ENCODE data around the gene PPIB. TPM values are rescaled to one million over a fixed set of nuclear protein-coding genes. Genes with fewer than 3 reads are reported as not detected.
A peak's percentile ranks its signal among the peaks of the same experiment; 100 is the strongest.

The PPIB gene
- total and polyA plus RNA-seq, 3 experiments from 2014 or later: 384 to 715 (median 385) TPM

DNA sequence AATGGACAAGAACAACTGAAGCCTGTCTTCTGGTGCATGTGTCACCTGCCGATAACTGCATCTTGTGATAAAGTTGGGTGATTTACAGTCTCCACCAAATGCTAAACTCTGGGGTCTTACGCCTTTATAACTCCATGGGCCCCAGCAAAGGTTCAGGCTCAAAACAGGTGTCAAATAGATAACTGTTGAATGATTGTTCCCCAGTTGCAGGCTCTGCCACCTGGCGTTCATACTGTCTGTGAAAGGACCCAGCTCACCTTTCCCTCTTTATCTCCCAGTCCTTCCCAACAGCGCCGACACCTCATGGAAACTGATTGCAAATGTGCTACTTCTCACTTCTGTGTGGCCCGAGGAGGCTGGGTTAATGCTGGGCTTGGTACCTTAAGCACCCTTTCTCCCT is 19.5 kb downstream of the PPIB start:
- ChIA-PET CTCF (interaction anchor here (0.9 to 3.0 kb wide), 3 partner anchors 9 to 11 kb away, joined by 3 to 14 read pairs (median 11); no protein-coding TSS in a partner anchor), POLR2A (no interaction called here)
- H3K9me3 ChIP-seq (ENCODE audit: low read length): no peaks in the 10 kb centered on the region
- Mint-ChIP-seq H3K36me3 (peaks cover 0 to 64% (median 5%) of the 10 kb centered on the region in 3 donors), H3K27me3 (peaks cover 0 to 1% of the 10 kb centered on the region in 2 donors), H3K27ac (no peak overlapping the region), H3K9me3 (no peaks in the 10 kb centered on the region), H3K4me1 (no peaks in the 10 kb centered on the region), H3K4me3 (no peak overlapping the region)
- H3K4me3 ChIP-seq (ENCODE audit: low read length): no peak overlapping the region
- H3K27ac ChIP-seq (ENCODE audit: low read depth, low read length): no peak overlapping the region
- H3K36me3 ChIP-seq (ENCODE audit: insufficient read depth, low read length): peaks cover 7% of the 10 kb centered on the region
- H3K4me1 ChIP-seq (ENCODE audit: insufficient read depth, low read length): no peaks in the 10 kb centered on the region
- DNase-seq: no peak
- H3K27me3 ChIP-seq (ENCODE audit: insufficient read depth, low read length, poor library complexity, severe bottlenecking): no peaks in the 10 kb centered on the region

DNA sequence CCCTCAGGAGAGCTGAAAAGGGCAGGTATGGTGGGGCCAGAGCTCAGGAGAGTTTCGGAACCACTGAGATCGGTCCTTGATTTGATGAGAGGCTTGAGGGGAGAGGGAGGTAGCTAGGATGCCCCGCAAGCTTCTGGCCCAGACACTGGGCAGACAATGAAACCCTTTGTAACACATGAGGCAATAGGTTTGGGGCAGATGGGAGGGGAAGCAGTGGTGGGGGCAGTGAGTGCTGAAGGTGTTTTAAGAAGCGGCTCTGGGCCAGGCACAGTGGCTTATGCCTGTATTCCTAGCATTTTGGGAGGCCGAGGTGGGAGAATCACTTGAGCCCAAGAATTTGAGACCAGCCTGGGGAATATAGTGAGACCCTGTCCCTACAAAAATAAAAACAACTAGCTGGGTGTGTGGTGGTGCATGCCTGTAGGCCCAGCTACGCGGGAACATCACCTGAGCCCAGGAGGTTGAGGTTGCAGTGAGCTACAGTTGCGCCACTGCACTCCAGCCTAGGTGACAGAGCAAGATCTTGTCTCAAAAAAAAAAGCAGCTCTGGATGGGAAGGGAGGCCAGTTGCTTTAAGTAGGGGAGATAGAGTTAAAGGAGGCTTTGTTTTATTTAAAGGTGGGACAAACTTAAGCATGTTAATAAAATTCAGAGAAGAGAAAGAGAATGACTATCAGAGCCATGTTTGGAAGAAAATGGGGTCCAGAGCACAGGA is 20.9 kb downstream of the PPIB start:
- H3K4me1 Mint-ChIP-seq: no peaks in the 10 kb centered on the region
- H3K27ac Mint-ChIP-seq: peak overlapping the region in 6 of 8 donors; percentile 2 to 63 (median 38)
- H3K36me3 ChIP-seq (ENCODE audit: insufficient read depth, low read length): peaks cover 15% of the 10 kb centered on the region
- DNase-seq: no peak
- no peak overlapping the region for H3K4me3 ChIP-seq (ENCODE audit: low read length)
- ChIA-PET POLR2A (no interaction called here), CTCF (no interaction called here)
- peak overlapping the region in 1 of 7 donors; percentile 12 for H3K4me3 Mint-ChIP-seq
- peaks cover 0 to 76% (median 12%) of the 10 kb centered on the region in 3 donors for H3K36me3 Mint-ChIP-seq
- no peaks in the 10 kb centered on the region for H3K9me3 Mint-ChIP-seq
- H3K9me3 ChIP-seq (ENCODE audit: low read length): no peaks in the 10 kb centered on the region
- peaks cover 0 to 2% of the 10 kb centered on the region in 2 donors for H3K27me3 Mint-ChIP-seq
- no peaks in the 10 kb centered on the region for H3K27me3 ChIP-seq (ENCODE audit: insufficient read depth, low read length, poor library complexity, severe bottlenecking)
- no peak overlapping the region for H3K27ac ChIP-seq (ENCODE audit: low read depth, low read length)
- H3K4me1 ChIP-seq (ENCODE audit: insufficient read depth, low read length): no peaks in the 10 kb centered on the region

DNA sequence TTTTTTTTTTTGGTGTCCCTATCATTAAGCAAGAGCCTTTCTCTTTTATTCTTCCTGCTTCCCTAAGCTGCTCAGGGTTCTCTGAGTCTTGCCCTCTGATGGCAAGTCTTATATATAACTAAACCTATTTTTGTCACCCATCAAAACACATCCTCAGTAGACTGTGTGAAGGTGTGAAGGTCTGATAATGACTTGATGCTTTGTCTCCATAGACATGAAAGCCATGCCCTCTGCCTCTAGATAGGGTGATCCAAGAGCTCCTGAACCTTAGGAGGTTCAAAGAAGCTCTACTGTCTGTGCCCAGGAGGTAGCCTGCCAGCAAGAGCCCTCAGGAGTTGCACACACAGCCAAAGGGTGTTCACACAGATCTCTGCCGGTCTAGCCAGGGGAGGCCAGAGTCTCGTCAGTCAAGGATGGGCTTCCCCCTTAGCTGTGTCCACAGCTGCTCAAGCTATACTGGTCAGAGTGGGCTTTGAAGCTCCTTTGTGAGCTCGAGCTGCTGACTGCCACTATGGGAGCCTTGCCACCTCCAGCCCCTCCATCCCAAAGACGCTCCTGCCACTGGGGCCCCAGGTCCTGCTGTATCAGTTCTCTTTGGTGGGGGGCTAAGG is 24.4 kb downstream of the PPIB start:
- no peak overlapping the region for H3K27ac ChIP-seq (ENCODE audit: low read depth, low read length)
- Mint-ChIP-seq H3K4me3 (no peak overlapping the region), H3K4me1 (no peaks in the 10 kb centered on the region), H3K27me3 (peaks cover 0 to 2% of the 10 kb centered on the region in 2 donors), H3K36me3 (peaks cover 5 to 85% (median 18%) of the 10 kb centered on the region in 3 donors), H3K27ac (peak overlapping the region in 2 of 8 donors; percentile 10 to 17), H3K9me3 (no peaks in the 10 kb centered on the region)
- ChIA-PET POLR2A (no interaction called here), CTCF (interaction anchor here (0.7 to 1.6 kb wide), 4 partner anchors 12 to 127 kb away, joined by 3 to 4 read pairs (median 3); no protein-coding TSS in a partner anchor)
- H3K9me3 ChIP-seq (ENCODE audit: low read length): no peaks in the 10 kb centered on the region
- H3K27me3 ChIP-seq (ENCODE audit: insufficient read depth, low read length, poor library complexity, severe bottlenecking): no peaks in the 10 kb centered on the region
- no peaks in the 10 kb centered on the region for H3K4me1 ChIP-seq (ENCODE audit: insufficient read depth, low read length)
- no peak overlapping the region for H3K4me3 ChIP-seq (ENCODE audit: low read length)
- no peak for DNase-seq
- H3K36me3 ChIP-seq (ENCODE audit: insufficient read depth, low read length): peaks cover 36% of the 10 kb centered on the region

GRCh38 chr15:64137226-64137833 is 25.5 kb downstream of the PPIB start:
- no peak overlapping the region for H3K27ac ChIP-seq (ENCODE audit: low read depth, low read length)
- ChIA-PET CTCF (interaction anchor here (0.7 to 1.6 kb wide), 4 partner anchors 13 to 126 kb away, joined by 3 to 4 read pairs (median 3); no protein-coding TSS in a partner anchor), POLR2A (no interaction called here)
- H3K36me3 ChIP-seq (ENCODE audit: insufficient read depth, low read length): peaks cover 41% of the 10 kb centered on the region
- no peaks in the 10 kb centered on the region for H3K27me3 ChIP-seq (ENCODE audit: insufficient read depth, low read length, poor library complexity, severe bottlenecking)
- Mint-ChIP-seq H3K36me3 (peaks cover 5 to 84% (median 22%) of the 10 kb centered on the region in 3 donors), H3K9me3 (no peaks in the 10 kb centered on the region), H3K4me3 (no peak overlapping the region), H3K27me3 (peaks cover 0 to 2% of the 10 kb centered on the region in 2 donors), H3K27ac (peak overlapping the region in 2 of 8 donors; percentile 19 to 39), H3K4me1 (no peaks in the 10 kb centered on the region)
- H3K4me1 ChIP-seq (ENCODE audit: insufficient read depth, low read length): no peaks in the 10 kb centered on the region
- DNase-seq: no peak
- H3K9me3 ChIP-seq (ENCODE audit: low read length): no peaks in the 10 kb centered on the region
- H3K4me3 ChIP-seq (ENCODE audit: low read length): no peak overlapping the region

DNA sequence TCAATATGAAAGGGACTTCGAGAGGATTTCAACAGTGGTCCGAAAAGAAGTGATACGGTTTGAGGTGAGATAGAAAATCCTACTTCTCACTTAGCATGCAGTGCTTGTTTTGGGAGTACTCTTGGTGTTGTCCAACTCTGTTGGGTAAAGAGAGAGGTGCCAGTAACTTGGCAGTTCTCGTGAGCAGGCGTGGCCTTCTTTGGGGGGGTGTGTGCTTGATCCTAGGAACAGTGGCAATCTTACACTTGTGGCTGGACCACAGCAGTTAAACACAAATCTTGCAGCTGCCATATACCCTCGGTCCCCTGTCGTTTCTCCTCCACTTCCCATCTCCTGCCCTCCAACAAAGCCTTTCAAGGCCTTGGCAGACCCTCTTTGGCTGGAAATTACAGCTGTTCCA is 26.5 kb downstream of the PPIB start:
- Mint-ChIP-seq H3K9me3 (no peaks in the 10 kb centered on the region), H3K4me3 (no peak overlapping the region), H3K27me3 (peaks cover 0 to 1% of the 10 kb centered on the region in 2 donors), H3K36me3 (peaks cover 5 to 84% (median 26%) of the 10 kb centered on the region in 3 donors), H3K4me1 (no peaks in the 10 kb centered on the region), H3K27ac (no peak overlapping the region)
- peaks cover 51% of the 10 kb centered on the region for H3K36me3 ChIP-seq (ENCODE audit: insufficient read depth, low read length)
- no peak for DNase-seq
- no peak overlapping the region for H3K27ac ChIP-seq (ENCODE audit: low read depth, low read length)
- H3K27me3 ChIP-seq (ENCODE audit: insufficient read depth, low read length, poor library complexity, severe bottlenecking): no peaks in the 10 kb centered on the region
- H3K9me3 ChIP-seq (ENCODE audit: low read length): no peaks in the 10 kb centered on the region
- ChIA-PET POLR2A (no interaction called here), CTCF (no interaction called here)
- H3K4me3 ChIP-seq (ENCODE audit: low read length): no peak overlapping the region
- no peaks in the 10 kb centered on the region for H3K4me1 ChIP-seq (ENCODE audit: insufficient read depth, low read length)

DNA sequence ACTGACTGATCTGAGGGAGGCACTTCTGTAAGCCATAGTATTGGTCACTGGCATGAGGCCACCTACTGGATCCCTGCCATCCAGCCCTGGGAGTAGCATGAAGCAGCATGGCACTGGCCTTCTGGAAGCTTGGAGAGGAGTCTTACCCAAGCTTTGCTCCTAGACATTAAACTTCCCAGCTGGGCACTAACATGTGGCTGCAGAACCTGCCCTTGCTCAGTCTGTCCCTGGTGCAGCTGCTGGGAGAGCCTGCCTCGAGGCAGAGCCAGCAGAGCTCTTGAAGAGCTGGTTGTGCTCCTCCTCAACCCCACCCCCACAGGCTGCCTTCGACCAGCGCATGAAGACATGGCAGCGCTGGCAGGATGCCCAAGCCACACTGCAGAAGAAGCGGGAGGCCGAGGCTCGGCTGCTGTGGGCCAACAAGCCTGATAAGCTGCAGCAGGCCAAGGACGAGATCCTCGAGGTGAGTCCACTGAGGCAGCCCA is 28.4 kb downstream of the PPIB start:
- no peak overlapping the region for H3K4me3 ChIP-seq (ENCODE audit: low read length)
- H3K4me1 ChIP-seq (ENCODE audit: insufficient read depth, low read length): no peaks in the 10 kb centered on the region
- Mint-ChIP-seq H3K27ac (peak overlapping the region in 1 of 8 donors; percentile 54), H3K36me3 (peaks cover 5 to 92% (median 29%) of the 10 kb centered on the region in 3 donors), H3K27me3 (peaks cover 0 to 1% of the 10 kb centered on the region in 2 donors), H3K4me1 (no peaks in the 10 kb centered on the region), H3K9me3 (no peaks in the 10 kb centered on the region), H3K4me3 (no peak overlapping the region)
- ChIA-PET POLR2A (no interaction called here), CTCF (interaction anchor here (2.0 to 2.1 kb wide), 2 partner anchors 10 to 19 kb away, joined by 5 to 11 read pairs; no protein-coding TSS in a partner anchor)
- no peak overlapping the region for H3K27ac ChIP-seq (ENCODE audit: low read depth, low read length)
- DNase-seq: no peak
- H3K9me3 ChIP-seq (ENCODE audit: low read length): no peaks in the 10 kb centered on the region
- H3K27me3 ChIP-seq (ENCODE audit: insufficient read depth, low read length, poor library complexity, severe bottlenecking): no peaks in the 10 kb centered on the region
- H3K36me3 ChIP-seq (ENCODE audit: insufficient read depth, low read length): peaks cover 69% of the 10 kb centered on the region

GRCh38 chr15:64133623-64134344 is 29.0 kb downstream of the PPIB start:
- Mint-ChIP-seq H3K36me3 (peaks cover 5 to 94% (median 29%) of the 10 kb centered on the region in 3 donors), H3K4me1 (no peaks in the 10 kb centered on the region), H3K27me3 (peaks cover 0 to 1% of the 10 kb centered on the region in 2 donors), H3K4me3 (no peak overlapping the region), H3K9me3 (no peaks in the 10 kb centered on the region), H3K27ac (no peak overlapping the region)
- H3K27ac ChIP-seq (ENCODE audit: low read depth, low read length): no peak overlapping the region
- no peaks in the 10 kb centered on the region for H3K27me3 ChIP-seq (ENCODE audit: insufficient read depth, low read length, poor library complexity, severe bottlenecking)
- CTCF ChIA-PET: interaction anchor here (2.0 to 2.1 kb wide), 2 partner anchors 11 to 19 kb away, joined by 5 to 11 read pairs; no protein-coding TSS in a partner anchor
- POLR2A ChIA-PET: no interaction called here
- no peaks in the 10 kb centered on the region for H3K4me1 ChIP-seq (ENCODE audit: insufficient read depth, low read length)
- DNase-seq: no peak
- peaks cover 73% of the 10 kb centered on the region for H3K36me3 ChIP-seq (ENCODE audit: insufficient read depth, low read length)
- H3K9me3 ChIP-seq (ENCODE audit: low read length): no peaks in the 10 kb centered on the region
- H3K4me3 ChIP-seq (ENCODE audit: low read length): no peak overlapping the region

All from CD8-positive, alpha-beta memory T cell (primary cell).